ENCODE data around the gene CATSPERB. TPM values are rescaled to one million over a fixed set of nuclear protein-coding genes. Genes with fewer than 3 reads are reported as not detected.

Gene CATSPERB, protein sequence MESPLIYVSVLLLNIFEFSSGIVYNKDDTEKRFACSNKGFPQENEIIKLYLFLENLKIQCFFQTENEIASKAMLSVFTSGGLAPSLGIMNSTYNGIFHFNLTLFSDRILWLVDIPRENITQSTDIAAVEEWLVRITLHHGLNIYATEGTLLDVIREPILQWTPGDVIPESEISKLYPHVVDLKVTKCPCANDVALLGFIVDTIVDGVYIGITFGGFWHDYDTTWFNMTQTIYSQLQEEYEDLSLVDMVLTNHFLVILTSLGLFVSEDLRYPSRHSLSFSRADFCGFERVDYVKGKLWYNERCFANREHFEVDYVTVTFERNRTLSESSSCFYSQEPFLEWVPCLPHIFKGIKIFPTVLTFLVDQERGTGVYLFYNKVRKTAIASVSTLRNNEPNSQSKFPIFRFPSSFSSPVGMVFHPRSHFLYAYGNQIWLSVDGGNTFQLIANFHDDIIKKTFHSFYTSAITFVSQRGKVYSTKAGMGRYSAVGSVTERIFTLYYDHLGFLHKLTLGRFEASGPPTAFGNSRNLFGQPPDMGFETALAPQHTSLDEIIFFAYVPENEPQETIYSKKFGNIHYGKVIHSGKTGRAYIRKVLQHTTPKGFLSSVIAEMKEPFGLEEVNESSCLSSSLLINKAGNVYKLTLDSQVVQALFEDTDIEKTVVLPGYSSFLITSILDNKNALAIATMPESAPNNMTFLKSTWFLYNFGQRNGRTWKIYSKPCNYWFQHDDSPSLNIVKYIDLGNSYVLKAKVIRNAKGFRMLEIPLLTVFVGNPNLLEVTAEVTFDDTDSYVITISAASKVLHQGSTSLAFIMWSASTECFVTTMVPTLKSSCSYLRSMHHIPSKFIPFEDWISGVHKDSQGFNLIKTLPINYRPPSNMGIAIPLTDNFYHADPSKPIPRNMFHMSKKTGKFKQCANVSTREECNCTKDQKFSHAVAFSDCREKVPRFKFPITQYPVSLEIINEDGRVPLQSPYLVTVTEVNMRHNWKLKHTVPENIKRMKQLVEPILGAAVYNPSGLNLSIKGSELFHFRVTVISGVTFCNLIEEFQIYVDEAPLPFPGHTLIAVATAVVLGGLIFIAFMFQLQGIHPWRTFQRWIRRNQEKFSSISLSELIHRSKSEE
- not detected in 2 replicates for total RNA-seq

GRCh38 chr14:91731986-91732385 is at the start of gene CATSPERB:
Gene CATSPERB (minus strand): TSS chr14:91732086. CDS start chr14:91729479, 2,607 bp downstream.

Other genes with a start within 250 kb of the CATSPERB start
- 52.5 and 111 TPM in 2 replicates for gene PPP4R3A, start 221.8 kb downstream of the CATSPERB start, total RNA-seq
- 0.16 and 3.3 TPM in 2 replicates for gene TC2N, start 135.4 kb upstream of the CATSPERB start, total RNA-seq
- gene FBLN5, start 215.6 kb upstream of the CATSPERB start, total RNA-seq, result 0.32 and 0.63 TPM in 2 replicates

Data from bladder microvascular endothelial cell (primary cell).